HepG2 (cell line): Measurements from ENCODE around the gene KDELR3. TPM values are rescaled to one million over a fixed set of nuclear protein-coding genes. Genes with fewer than 3 reads are reported as not detected.

Source experiments
- ARNTL ChIP-seq: sonication (generic); formaldehyde crosslinking; IDR thresholded peaks from 2 replicates; pipeline ENCODE4 v1.4.0; 2020; ENCODE audit warnings: mild to moderate bottlenecking, missing genetic modification reagents
- KLF6 ChIP-seq: IDR thresholded peaks from 2 replicates; pipeline ENCODE4 v1.8.0; 2016; ENCODE audit warnings: missing biosample characterization, missing genetic modification reagents
- MZF1 ChIP-seq: sonication (generic); formaldehyde crosslinking; IDR thresholded peaks from 2 replicates; pipeline ENCODE4 v1.8.1; 2023; ENCODE audit warnings: mild to moderate bottlenecking, missing genetic modification reagents, borderline replicate concordance
- NFATC3 ChIP-seq: sonication (generic); formaldehyde crosslinking; IDR thresholded peaks from 2 replicates; pipeline ENCODE4 v1.5.1; 2020; ENCODE audit warnings: mild to moderate bottlenecking, missing genetic modification reagents
- NFE2L1 ChIP-seq: sonication (generic); formaldehyde crosslinking; IDR thresholded peaks from 2 replicates; pipeline ENCODE4 v1.4.0; 2020; ENCODE audit warnings: missing genetic modification reagents, mild to moderate bottlenecking, borderline replicate concordance
- NFE2L2 ChIP-seq: fragments of 150-350 bp; IDR thresholded peaks from 2 replicates; pipeline ENCODE4 v1.6.1; 2014; ENCODE audit warnings: low read length
- NR3C1 ChIP-seq: sonication (generic); formaldehyde crosslinking; IDR thresholded peaks from 2 replicates; pipeline ENCODE4 v1.4.0; 2020; ENCODE audit warnings: missing genetic modification reagents
- PITX1 ChIP-seq: sonication (generic); formaldehyde crosslinking; IDR thresholded peaks from 2 replicates; pipeline ENCODE4 v1.5.1; 2020; ENCODE audit warnings: mild to moderate bottlenecking, missing genetic modification reagents
- PTBP1 ChIP-seq: fragments of 200-400 bp; formaldehyde crosslinking; IDR thresholded peaks from 2 replicates; pipeline ENCODE4 v1.6.1; 2018; ENCODE audit warnings: low read length, low read depth; ENCODE audit not compliant: poor library complexity, severe bottlenecking
- RFXAP ChIP-seq: sonication (generic); formaldehyde crosslinking; IDR thresholded peaks from 2 replicates; pipeline ENCODE4 v1.4.0; 2020; ENCODE audit warnings: missing genetic modification reagents, borderline replicate concordance
- ZFX ChIP-seq: sonication (generic); formaldehyde crosslinking; IDR thresholded peaks from 2 replicates; pipeline ENCODE4 v1.4.0; 2020; ENCODE audit warnings: mild to moderate bottlenecking, low read depth, missing genetic modification reagents, moderate library complexity
- ZNF282 ChIP-seq: fragments of 450-650 bp; IDR thresholded peaks from 2 replicates; pipeline ENCODE4 v1.6.1; 2018; ENCODE audit not compliant: partially characterized antibody
- ZNF335 ChIP-seq: sonication (generic); formaldehyde crosslinking; IDR thresholded peaks from 2 replicates; pipeline ENCODE4 v1.4.0; 2020; ENCODE audit warnings: missing genetic modification reagents
- ZNF343 ChIP-seq: sonication (generic); formaldehyde crosslinking; IDR thresholded peaks from 2 replicates; pipeline ENCODE4 v1.4.0; 2020; ENCODE audit warnings: mild to moderate bottlenecking, missing genetic modification reagents
- ZNF556 ChIP-seq: sonication (generic); formaldehyde crosslinking; IDR thresholded peaks from 2 replicates; pipeline ENCODE4 v1.4.0; 2020; ENCODE audit warnings: mild to moderate bottlenecking, missing genetic modification reagents, borderline replicate concordance
- ZNF605 ChIP-seq: sonication (generic); formaldehyde crosslinking; IDR thresholded peaks from 2 replicates; pipeline ENCODE4 v1.8.0; 2022; ENCODE audit warnings: mild to moderate bottlenecking, missing genetic modification reagents
- ZNF776 ChIP-seq: sonication (generic); formaldehyde crosslinking; IDR thresholded peaks from 2 replicates; pipeline ENCODE4 v1.4.0; 2020; ENCODE audit warnings: mild to moderate bottlenecking, missing genetic modification reagents
- ZNF788 ChIP-seq: sonication (generic); formaldehyde crosslinking; IDR thresholded peaks from 2 replicates; pipeline ENCODE4 v1.5.0; 2020; ENCODE audit warnings: mild to moderate bottlenecking, missing genetic modification reagents, borderline replicate concordance
- ZNF850 ChIP-seq: sonication (generic); formaldehyde crosslinking; conservative IDR thresholded peaks from 2 replicates; pipeline ENCODE4 v1.9.0; 2021; ENCODE audit warnings: mild to moderate bottlenecking, missing genetic modification reagents
- polyA plus RNA-seq, 8 experiments: library from polyadenylated mRNA; depleted of rRNA in 3 of 8; stranded (reverse) in 7 of 8; unstranded in 1 of 8; fragments of >200 nt; fragmentation: Illumina TruSeq in 4 of 8; extraction: Trizol in 4 of 8; gene quantifications; 2 replicates each; pipeline versions ENCODE4 v1.2.1 to v1.2.3, GENCODE V29; 2011 to 2016; ENCODE audit warnings: low read depth in 4 of 8, missing spikeins in 1 of 8, mixed read lengths in 1 of 8; ENCODE audit not compliant: insufficient read depth in 1 of 8
- total RNA-seq, 5 experiments: library from RNA; depleted of rRNA; stranded (reverse); fragments of >200 nt; fragmentation: Illumina TruSeq; extraction: Trizol; gene quantifications; 2 replicates each; pipeline ENCODE4 v1.2.3, GENCODE V29; 2016; ENCODE audit warnings: low read depth in 1 of 5
- TF ChIP-seq, protein P1 (sequence below): IDR thresholded peaks from 2 replicates; pipeline ENCODE4 v1.6.1; 2012; ENCODE audit warnings: inconsistent platforms
- TF ChIP-seq, protein P2 (sequence below): sonication (generic); formaldehyde crosslinking; IDR thresholded peaks from 2 replicates; pipeline ENCODE4 v1.9.0; 2021; ENCODE audit warnings: missing genetic modification reagents, borderline replicate concordance
- TF ChIP-seq, protein P3 (sequence below): IDR thresholded peaks from 2 replicates; pipeline ENCODE4 v1.6.1; 2016; ENCODE audit warnings: mild to moderate bottlenecking
- TF ChIP-seq, protein P4 (sequence below): sonication (generic); formaldehyde crosslinking; IDR thresholded peaks from 2 replicates; pipeline ENCODE4 v1.4.0; 2020; ENCODE audit warnings: missing genetic modification reagents, mild to moderate bottlenecking, borderline replicate concordance
- TF ChIP-seq, protein P5 (sequence below): sonication (generic); formaldehyde crosslinking; IDR thresholded peaks from 2 replicates; pipeline ENCODE4 v1.4.0; 2020; ENCODE audit warnings: missing genetic modification reagents

KDELR3 gene
- total and polyA plus RNA-seq, 2 of the 13 experiments (the other 11 are each of a cell fraction or from before 2014, with no cell fraction given) = 24.2 to 65.7 TPM

DNA sequence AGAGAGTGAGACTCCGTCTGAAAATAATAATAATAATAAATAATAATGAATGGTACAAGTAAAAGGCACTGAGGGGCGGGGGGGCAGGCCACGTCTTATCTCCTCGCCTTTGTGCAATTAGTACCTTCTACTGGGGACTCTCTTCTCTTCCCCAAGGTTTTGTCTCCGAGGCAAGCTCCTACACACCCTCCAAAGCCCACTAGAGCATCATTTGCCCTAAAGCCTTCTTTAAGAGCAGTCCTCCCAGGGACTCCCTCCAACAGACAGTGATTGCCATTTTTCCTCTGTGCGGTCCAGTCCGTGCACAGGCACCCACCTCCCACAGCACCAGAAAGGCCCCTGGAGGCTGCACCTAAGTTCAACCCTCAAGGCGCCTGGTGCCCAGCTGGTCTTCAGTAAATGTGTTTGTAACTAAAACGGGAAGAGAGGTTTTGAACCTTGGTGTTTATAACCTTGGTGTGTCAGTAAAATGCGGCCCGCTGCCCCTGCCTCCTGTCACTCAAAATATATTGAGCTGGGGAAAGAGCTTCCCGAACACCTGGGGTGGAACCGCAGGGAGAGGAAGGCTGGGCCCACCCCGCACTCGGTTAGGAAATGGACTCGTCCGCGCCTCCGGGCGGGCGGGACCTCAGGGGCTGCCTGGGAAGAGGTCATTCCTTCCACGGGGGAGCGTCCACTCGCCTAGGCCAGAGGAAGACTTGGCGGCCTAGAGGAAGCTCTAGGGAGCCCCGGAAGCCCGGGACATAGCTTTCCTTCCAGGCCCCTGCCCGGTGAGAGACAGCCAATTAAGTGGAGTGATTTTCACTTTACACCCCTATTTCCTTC, 4.7 kb upstream of the KDELR3 start (continued):
- TF ChIP-seq PTBP1 (no peak), RFXAP (CRISPR knock-in tag) (no peak), ZNF282 (no peak), NFATC3 (CRISPR knock-in tag) (no peak), ZNF850 (CRISPR knock-in tag) (no peak), ZFX (CRISPR knock-in tag) (peak; percentile 82; the same call in 1 of the 2 replicates), ZNF556 (CRISPR knock-in tag) (no peak), ARNTL (CRISPR knock-in tag) (peak; percentile 67; the same call in 1 of the 2 replicates), ZNF335 (peak; percentile 64; the same call in 1 of the 2 replicates), ZNF776 (no peak), NFE2L1 (CRISPR knock-in tag) (no peak), ZNF788 (CRISPR knock-in tag) (no peak; the same call in 1 of the 2 replicates), NFE2L2 (no peak), MZF1 (CRISPR knock-in tag) (no peak), PITX1 (CRISPR knock-in tag) (peak; percentile 30; the same call in 1 of the 2 replicates), NR3C1 (no peak), KLF6 (CRISPR knock-in tag) (no peak), ZNF343 (CRISPR knock-in tag) (no peak; the same call in 1 of the 2 replicates), ZNF605 (CRISPR knock-in tag) (no peak)
- TF ChIP-seq, protein P1, sequence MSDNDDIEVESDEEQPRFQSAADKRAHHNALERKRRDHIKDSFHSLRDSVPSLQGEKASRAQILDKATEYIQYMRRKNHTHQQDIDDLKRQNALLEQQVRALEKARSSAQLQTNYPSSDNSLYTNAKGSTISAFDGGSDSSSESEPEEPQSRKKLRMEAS = peak; percentile 79
- TF ChIP-seq, protein P2, sequence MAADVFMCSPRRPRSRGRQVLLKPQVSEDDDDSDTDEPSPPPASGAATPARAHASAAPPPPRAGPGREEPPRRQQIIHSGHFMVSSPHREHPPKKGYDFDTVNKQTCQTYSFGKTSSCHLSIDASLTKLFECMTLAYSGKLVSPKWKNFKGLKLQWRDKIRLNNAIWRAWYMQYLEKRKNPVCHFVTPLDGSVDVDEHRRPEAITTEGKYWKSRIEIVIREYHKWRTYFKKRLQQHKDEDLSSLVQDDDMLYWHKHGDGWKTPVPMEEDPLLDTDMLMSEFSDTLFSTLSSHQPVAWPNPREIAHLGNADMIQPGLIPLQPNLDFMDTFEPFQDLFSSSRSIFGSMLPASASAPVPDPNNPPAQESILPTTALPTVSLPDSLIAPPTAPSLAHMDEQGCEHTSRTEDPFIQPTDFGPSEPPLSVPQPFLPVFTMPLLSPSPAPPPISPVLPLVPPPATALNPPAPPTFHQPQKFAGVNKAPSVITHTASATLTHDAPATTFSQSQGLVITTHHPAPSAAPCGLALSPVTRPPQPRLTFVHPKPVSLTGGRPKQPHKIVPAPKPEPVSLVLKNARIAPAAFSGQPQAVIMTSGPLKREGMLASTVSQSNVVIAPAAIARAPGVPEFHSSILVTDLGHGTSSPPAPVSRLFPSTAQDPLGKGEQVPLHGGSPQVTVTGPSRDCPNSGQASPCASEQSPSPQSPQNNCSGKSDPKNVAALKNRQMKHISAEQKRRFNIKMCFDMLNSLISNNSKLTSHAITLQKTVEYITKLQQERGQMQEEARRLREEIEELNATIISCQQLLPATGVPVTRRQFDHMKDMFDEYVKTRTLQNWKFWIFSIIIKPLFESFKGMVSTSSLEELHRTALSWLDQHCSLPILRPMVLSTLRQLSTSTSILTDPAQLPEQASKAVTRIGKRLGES (CRISPR knock-in tag) = no peak
- TF ChIP-seq, protein P3, sequence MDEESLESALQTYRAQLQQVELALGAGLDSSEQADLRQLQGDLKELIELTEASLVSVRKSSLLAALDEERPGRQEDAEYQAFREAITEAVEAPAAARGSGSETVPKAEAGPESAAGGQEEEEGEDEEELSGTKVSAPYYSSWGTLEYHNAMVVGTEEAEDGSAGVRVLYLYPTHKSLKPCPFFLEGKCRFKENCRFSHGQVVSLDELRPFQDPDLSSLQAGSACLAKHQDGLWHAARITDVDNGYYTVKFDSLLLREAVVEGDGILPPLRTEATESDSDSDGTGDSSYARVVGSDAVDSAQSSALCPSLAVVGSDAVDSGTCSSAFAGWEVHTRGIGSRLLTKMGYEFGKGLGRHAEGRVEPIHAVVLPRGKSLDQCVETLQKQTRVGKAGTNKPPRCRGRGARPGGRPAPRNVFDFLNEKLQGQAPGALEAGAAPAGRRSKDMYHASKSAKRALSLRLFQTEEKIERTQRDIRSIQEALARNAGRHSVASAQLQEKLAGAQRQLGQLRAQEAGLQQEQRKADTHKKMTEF (CRISPR knock-in tag) = peak; percentile 65; the same call in 1 of the 2 replicates
- TF ChIP-seq, protein P4, sequence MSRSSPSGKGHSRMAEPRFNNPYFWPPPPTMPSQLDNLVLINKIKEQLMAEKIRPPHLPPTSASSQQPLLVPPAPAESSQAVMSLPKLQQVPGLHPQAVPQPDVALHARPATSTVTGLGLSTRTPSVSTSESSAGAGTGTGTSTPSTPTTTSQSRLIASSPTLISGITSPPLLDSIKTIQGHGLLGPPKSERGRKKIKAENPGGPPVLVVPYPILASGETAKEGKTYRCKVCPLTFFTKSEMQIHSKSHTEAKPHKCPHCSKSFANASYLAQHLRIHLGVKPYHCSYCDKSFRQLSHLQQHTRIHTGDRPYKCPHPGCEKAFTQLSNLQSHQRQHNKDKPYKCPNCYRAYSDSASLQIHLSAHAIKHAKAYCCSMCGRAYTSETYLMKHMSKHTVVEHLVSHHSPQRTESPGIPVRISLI (CRISPR knock-in tag) = no peak
- TF ChIP-seq, protein P5, sequence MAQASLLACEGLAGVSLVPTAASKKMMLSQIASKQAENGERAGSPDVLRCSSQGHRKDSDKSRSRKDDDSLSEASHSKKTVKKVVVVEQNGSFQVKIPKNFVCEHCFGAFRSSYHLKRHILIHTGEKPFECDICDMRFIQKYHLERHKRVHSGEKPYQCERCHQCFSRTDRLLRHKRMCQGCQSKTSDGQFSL (CRISPR knock-in tag) = peak; percentile 48; the same call in 1 of the 2 replicates
